NCI-H69 (cell line): ENCODE data around the gene LCN6.
A peak's percentile ranks its signal among the peaks of the same experiment; 100 is the strongest.
"Not testable (repeated sequence)": the region's sequence is repeated elsewhere in the genome, so short reads cannot be mapped to it uniquely, and the experiment has no call there.

ENCODE experiments used
- DNase-seq: peaks from one replicate; lab custom pipeline; 2025; lab: John Stamatoyannopoulos, UW

The LCN6 gene, protein sequence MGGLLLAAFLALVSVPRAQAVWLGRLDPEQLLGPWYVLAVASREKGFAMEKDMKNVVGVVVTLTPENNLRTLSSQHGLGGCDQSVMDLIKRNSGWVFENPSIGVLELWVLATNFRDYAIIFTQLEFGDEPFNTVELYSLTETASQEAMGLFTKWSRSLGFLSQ

DNA sequence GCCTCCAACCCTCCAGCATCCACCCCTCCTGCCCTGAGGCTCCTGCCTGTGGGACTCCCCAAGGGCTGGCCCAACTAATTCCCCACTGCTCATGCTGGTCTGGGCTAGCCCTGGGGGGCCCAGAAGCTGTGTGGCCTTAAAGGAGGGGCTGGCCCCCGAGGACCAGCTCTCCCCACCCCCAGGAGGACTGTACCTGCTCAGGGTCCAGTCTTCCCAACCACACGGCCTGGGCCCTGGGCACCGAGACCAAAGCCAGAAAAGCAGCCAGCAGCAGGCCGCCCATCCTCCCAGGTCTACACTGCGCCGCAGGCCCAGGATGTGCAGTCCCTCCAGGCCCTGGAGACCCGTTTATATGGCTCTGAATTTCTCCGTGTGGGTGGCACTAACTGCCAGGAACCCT lies at the start of gene LCN6:
Gene LCN6 (minus strand): TSS at position 325 of the 400 bp plus-strand sequence. CDS start 42 bp downstream, at position 283.
- no peak for DNase-seq

DNA sequence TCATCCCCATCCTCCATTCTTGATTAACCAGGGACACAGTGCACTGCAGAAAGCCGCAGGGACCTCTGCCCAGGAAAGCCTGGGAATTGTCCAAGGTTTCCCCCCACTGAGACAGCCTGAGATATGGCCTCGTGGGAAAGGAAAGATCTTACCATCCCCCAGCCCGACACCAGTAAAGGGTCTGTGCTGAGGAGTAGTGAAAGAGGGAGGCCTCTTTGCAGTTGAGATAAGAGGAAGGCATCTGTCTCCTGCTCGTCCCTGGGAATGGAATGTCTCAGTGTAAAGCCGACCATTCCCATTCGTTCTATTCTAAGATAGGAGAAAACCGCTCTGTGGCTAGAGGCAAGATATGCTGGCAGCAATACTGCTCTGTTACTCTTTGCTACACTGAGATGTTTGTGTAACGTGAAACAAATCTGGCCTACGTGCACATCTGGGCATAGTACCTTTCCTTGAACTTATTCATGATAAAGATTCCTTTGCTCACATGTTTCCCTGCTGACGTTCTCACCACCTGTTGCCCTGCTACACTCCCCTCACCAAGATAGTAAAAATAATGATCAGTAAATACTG lies 48.5 kb upstream of the LCN6 start:
- not testable (repeated sequence) for DNase-seq

DNA sequence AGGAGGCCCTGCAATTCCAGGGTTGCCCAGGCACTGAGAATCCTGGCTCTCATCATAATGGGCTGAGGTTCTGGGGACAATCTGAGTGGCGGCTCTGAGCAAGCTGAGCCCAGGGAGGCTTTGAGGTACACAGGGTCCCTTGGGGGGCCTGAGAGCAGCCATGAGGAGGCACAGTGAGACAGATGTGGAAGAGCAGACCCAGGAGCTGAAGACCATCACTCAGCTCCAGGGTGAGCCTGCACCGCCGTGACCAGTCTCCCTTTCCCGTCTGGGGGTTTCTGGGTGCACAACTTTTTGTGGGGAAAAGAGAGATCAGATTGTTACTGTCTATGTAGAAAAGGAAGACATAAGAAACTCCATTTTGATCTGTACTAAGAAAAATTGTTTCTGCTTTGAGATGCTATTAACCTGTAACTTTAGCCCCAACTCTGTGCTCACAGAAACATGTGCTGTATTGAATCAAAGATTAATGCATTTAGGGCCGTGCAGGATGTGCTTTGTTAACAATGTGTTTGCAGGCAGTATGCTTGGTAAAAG lies 48.0 kb upstream of the LCN6 start, which contains the start of gene CCDC183:
Gene CCDC183 (plus strand): TSS at position 101 of the 537 bp plus-strand sequence. CDS start 60 bp downstream, at position 161.
- DNase-seq = no peak

DNA sequence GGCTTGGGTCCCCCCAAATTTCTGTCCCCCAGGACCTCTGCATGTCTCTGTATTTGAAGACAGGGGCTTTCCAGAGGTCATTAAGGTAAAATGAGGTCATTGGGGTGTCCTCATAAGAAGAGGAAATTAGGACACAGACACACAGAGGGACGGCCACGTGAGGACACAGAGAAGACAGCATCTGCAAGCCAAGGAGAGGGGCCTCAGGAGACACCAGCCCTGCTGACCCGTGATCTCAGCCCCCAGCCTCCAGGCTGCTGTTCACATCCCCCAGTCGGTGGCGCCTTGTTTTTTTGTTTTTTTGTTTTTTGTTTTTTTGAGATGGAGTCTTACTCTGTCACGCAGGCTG lies 46.6 kb upstream of the LCN6 start:
- no peak for DNase-seq

DNA sequence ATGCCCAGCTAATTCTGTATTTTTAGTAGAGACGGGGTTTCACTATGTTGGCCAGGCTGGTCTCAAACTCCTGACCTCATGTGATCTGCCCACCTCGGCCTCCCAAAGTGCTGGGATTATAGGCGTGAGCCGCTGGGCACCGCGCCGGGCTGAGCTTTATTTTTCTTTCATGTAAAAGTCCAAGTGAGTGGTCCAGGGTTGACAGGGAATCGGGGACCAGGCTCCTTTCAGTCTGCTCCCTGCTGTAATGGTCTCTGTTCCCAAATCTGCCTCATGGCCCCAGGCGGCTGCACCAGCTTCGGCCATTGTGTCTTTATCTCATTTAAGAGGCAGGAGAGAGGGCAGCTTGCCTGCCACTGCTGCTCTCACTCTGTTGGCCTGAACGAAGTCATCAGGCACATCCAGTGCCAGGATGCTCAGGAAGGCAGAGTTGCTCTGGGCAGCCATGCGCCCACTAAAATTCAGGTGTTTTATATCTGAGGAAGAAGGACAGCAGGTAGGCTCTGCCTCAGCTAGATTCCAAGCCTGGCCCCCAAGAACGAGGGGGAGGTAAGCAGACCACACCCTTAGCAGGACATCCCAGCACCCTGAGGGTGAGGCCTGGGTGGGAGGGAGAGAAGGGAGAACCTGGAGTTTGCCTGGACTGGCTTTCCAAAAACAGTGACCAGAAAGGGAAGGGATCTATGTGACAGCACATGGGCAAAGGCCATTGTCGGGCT lies 46.1 kb upstream of the LCN6 start:
- DNase-seq = no peak

DNA sequence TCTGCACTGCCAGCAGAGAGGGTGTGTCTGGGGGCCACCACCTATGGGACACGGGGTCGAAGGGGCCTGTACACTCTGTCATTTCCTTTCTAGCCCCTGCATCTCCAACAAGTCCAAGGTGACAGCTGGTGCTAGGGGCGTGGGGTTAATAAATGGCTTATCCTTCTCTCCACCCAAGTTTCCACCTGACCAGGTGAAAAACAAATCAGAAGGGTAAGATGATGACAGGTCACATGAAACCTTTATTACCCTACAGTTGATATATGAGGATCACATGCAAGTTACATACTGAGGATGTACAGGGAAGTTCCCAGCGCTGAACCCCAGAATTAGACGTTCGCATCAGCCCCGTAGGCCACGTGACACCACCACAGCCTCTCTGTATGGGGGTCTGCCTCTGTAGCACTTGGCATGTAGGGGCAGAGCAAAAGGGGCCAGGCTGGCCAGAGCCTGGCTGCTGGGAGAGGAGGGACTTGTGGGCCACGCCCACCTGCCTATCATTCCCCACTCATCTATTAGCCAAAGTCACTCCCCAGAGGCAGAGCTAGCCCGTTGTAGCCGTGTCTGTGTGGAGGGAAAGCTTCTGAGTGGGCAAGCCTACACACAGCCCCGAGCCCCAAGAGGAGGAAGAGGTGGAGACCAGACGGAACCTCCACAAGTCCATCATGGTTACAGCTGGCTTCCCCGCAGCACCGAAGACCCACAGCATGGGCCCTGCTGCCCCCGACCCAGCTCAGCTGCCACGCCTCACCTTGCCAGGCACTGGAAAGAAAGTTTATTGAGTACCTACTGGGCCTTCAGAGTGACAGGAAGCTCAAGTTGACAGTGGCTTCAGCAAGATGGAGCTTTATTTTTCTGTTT lies 45.0 kb upstream of the LCN6 start:
- no peak for DNase-seq

DNA sequence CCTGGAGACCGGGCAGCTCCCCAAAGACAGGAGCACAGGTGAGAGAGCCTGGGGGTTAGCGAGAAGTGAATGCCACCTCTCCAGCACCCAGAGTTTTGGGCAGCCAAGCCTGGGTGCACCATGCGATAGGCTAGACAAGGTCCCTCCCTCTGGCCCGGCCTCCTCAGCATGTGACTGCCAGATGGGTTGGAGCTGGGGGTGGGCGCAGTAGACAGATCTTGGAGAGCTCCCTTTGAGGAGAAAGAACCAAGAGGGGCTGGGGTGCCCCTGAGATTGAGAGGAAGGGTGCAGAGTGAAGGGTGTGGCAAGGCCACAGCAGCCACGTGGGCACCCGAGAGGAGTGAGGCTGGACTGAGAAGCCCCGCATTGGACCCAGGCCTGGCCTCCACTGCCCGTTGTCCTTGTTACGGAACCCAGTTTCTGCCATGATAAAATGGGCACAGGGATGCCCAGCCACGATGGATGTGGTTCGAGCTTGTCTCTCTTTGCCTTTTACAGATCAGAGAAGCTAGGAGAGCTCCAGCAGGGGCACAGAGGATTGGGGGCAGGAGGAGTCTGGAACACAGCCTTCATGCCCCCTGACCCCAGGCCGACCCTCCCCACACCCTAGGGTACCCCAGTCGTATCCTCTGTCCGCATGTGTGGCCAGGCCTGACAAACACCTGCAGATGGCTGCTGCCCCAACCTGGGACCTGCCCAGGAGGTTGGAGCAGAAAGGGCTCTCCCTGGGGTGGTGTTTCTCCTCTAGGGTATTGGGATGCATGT lies 44.2 kb upstream of the LCN6 start:
- DNase-seq = no peak

DNA sequence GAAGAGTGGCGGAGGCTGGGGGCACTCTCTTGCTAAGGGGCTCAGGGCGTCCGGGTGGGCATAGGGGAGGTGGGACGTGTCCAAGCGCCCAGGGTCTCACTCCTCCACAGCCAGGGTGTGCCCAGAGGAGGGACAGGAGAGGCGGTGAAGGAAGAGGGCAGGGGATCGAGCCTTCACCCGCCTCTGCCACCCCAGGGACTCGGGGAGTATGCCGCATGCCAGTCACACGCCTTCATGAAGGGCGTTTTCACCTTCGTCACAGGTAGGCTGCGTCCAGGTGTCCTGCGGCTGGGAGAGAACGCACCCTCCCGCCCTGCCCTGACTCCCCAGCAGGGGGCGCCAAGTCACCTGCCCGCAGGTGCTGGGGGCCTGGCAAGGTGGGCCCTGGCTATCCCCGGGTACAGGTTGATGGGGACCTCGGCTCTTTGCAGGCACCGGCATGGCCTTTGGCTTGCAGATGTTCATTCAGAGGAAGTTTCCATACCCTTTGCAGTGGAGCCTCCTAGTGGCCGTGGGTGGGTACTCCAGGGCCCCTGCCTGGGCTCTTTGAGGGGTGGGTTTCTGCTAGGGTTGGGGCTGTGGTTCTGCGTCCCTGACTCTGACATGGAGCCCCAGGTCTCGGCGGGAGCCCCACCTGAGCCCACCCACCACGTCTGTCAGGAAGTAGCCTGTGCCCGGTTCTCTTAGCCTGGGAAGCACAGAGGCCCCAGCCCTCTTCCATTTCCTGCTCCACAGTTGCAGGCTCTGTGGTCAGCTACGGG lies 43.4 kb upstream of the LCN6 start:
- DNase-seq = peak; percentile 85

DNA sequence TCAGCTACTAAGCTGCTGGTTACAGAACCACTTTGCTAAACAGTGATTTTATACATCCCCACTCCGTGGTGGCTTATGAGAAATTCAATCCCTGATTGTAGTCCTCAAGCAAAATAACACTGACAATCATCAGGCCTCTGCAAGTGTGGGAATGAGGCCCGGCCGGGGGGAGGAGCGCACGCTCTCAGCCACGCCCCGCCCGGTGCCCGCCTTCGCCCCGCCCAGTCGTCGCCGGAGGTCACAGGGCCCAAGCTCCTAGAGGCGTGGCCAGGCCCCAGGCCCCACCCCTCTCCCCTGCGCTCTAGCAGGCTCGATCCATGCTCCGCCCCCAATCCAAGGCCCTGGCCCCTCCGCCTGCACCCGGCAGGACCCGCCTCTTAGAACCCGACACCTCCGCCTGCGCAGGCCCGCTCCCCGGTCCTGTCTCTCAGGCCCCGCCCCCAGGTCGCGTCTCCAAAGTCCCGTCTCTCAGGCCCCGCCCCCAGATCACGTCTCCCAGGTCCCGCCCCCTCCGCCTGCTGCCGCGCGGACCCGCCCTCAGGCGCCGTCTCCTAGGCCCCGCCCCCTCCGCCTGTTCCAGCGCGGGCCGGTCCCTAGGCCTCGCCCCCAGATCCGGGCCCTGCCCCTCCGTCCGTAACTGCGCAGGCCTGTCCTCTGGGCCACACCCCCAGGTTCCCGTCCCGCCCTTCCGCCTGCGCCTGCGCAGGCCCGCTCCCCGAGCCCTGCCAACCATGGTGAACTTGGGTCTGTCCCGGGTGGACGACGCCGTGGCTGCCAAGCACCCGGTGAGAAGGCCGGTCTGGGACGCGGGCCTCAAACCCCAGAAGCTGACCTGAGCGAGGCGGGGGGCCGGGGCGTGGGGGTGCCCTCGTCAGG lies 42.6 kb upstream of the LCN6 start, which contains the start of gene TMEM141:
Gene TMEM141 (plus strand): TSS at position 705 of the 876 bp plus-strand sequence. CDS start 27 bp downstream, at position 732.
- peak; percentile 100 for DNase-seq

DNA sequence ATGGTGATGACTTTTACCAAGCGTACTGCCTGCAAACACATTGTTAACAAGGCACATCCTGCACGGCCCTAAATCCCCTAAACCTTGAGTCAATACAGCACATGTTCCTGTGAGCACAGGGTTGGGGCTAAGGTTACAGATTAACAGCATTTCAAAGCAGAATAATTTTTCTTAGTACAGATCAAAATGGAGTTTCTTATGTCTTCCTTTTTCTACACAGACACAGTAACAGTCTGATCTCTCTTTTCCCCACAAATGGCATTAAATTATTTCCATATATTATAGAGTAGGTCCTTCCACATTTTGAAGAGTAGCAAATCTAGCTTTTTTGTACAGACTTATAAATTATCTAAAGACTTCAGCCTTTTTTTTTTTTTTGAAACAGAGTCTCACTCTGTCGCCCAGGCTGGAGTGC lies 41.2 kb upstream of the LCN6 start:
- DNase-seq = no peak

DNA sequence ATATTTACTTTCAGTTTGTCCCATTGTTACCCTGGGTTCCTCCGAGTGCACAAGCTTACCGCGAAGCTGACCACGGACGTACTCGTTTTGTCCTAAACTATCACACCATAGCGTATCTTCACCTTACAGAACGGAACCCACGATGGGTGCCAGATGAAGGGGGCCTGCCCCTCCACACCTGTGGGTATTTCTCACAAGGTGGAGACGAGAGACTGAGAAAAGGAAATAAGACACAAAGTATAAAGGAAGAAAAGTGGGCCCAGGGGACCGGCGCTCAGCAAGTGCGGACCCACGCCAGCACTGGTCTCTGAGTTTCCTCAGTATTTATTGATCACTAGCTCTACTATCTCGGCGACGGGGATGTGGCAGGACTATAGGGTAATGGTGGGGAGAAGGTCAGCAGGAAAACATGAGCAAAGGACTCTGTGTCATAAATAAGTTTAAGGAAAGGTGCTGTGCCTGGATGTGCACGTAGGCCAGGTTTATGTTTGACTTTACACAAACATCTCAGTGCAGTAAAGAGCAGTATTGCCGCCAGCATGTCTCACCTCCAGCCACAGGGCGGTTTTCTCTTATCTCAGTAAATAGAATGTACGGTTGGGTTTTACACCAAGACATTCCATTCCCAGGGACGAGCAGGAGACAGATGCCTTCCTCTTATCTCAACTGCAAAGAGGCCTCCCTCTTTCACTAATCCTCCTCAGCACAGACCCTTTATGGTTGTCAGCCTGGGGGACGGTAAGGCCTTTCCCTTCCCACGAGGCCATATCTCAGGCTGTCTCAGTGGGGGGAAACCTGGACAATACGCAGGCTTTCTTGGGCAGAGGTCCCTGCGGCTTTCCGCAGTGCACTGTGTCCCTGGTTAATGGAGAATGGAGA lies 40.6 kb upstream of the LCN6 start:
- not testable (repeated sequence) for DNase-seq

DNA sequence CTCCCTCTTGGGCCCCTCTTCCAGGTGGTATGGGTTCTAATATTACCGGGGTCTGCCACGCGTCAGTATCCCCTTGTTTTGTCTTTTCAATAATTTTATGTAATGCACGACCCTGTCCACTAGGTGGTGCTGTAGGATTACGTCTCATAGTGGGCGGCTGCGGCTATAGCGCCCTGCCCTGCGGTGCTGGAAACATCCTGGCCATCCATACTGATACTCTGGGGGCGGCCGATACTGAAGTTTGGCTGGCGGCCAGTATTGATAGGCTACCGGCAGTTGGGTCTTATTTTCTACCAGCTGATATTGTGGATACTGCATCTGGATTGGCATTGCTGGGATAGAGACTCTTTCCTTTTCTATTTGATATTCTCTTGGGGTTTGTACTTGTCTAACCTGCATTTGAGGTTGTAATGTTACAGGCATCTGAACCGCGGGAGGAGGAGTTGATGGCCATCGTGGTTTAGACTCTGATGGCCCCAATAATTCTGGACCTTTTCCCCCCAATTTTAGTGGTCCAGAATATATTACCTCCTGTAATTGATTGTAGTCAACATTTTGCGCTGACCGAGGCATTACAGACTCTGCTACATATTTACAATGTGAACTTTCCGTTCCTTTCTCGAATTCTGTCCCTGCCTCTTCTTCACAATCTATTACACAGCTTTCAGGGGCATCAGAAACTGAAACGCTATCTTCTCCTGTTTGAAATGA lies 39.5 kb upstream of the LCN6 start:
- DNase-seq = peak; percentile 82

DNA sequence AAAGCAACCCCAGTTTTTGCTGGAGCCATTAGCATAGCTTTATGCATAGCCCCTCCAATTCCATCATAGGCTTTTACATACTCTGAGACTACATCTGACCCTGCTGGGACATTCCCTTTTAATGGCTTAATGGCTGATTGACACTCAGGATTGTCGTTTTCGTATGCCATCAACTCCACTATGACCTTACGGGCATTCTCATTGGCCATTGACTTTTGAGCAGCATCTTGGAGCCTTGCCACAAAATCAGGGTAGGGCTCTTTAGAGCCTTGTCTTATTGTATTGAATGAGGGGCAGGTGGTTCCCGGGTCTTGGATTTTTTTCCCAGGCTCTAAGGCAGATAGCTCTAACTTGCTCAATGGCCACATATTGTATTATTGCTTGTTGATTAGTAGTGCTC lies 38.7 kb upstream of the LCN6 start:
- DNase-seq = not testable (repeated sequence)

DNA sequence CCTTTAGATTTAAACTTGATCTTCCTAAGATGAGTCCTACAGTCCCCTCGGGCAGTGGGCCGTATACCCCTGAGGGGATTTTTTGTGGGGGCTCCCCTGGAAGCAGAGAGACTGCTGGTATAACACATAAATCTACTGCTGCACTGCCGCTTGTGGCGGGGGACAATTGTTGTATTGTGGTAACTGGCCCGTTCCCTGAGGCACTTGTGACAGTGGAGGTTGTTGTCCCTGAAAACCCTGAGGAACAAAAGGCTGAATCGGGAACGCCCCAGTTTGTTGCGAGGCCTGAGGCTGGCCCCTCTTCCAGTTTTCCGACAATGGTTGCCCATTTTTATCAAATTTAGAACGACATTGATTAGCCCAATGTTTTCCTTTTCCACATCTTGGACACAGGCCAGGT lies 38.1 kb upstream of the LCN6 start:
- no peak for DNase-seq

DNA sequence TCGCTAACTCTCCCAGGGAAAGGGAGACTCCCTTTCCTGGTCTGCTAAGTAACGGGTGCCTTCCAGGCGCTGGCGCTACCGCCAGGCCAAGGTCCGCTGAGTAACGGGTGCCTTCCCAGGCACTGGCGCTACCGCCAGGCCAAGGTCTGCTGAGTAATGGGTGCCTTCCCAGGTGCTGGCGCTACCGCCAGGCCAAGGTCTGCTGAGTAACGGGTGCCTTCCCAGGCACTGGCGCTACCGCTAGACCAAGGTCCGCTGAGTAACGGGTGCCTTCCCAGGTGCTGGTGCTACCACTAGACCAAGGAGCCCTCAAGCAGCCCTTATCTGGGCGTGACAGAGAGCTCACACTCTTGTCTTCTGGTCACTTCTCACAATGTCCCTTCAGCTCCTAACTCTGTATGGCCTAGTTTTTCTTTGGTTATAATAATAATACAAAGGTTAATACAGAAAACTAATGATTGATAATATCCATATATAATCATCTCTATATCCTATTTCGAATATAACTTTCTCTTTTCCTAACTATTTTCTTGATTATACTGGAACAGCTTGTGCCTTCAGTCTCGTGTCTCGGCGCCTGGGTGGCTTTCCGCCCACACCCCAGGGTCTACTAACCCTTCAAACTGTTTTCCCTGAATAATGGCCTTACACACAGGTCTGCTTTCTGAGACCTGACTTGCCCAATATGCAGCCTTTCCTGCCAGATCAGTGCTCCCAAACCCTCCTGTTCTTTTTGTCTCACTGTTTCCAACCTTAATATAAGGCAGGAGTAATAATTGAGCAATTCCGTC lies 37.4 kb upstream of the LCN6 start:
- DNase-seq = not testable (repeated sequence)

DNA sequence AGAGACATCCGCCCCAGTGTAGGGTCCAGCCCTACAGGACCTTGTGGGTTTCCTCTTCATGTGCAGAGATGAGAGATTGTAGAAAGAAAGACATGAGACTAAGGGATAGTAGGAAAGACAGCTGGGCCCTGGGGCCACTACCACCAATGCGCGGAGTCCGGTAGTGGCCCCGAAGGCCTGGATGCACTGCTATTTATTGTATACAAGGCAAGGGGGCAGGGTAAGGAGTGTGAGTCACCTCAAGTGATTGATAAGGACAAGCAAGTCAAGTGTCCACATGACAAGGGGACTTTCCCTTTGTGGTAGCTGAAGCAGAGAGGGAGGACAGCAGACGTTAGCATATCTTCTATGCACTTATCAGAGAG lies 36.7 kb upstream of the LCN6 start:
- no peak for DNase-seq
